Endometrial microvascular endothelial cells (primary cell): ENCODE data around the gene CPXM2. TPM values are rescaled to one million over a fixed set of nuclear protein-coding genes. Genes with fewer than 3 reads are reported as not detected.

Experiments
- in situ Hi-C: cut with HindIII; loops from 2 replicates; pipeline ENCODE4 v1.10.0; 2017; ENCODE audit warnings: low sequenced_read_pairs, low pct_unique_long_range_greater_than_20kb; ENCODE audit errors: inconsistent ontology term
- total RNA-seq: library from RNA; depleted of rRNA; stranded (reverse); fragments of >200 nt; gene quantifications from one replicate; pipeline ENCODE4 v1.2.3, GENCODE V29; 2015; ENCODE audit errors: inconsistent ontology term

CPXM2 gene
- total RNA-seq: not detected

GRCh38 chr10:123891144-123892071, at the start of gene CPXM2:
Gene CPXM2 (minus strand): TSS chr10:123891807. CDS start chr10:123891659, 148 bp downstream.
- in situ Hi-C loops: no loop called here

- in situ Hi-C loops: no loop called here
Measured at GRCh38 chr10:123939591-123939990, 48.0 kb upstream of the CPXM2 start.

GRCh38 chr10:123938890-123939289, 47.3 kb upstream of the CPXM2 start:
- in situ Hi-C loops: no loop called here

GRCh38 chr10:123936426-123936825, 44.8 kb upstream of the CPXM2 start:
- in situ Hi-C loops: no loop called here

GRCh38 chr10:123935680-123936079, 44.1 kb upstream of the CPXM2 start:
- in situ Hi-C loops: no loop called here

- in situ Hi-C loops: no loop called here
Measured at GRCh38 chr10:123934846-123935245, 43.2 kb upstream of the CPXM2 start.

- in situ Hi-C loops: no loop called here
Measured at GRCh38 chr10:123930340-123931001, 38.9 kb upstream of the CPXM2 start.

GRCh38 chr10:123929791-123930190, 38.2 kb upstream of the CPXM2 start:
- in situ Hi-C loops: no loop called here

GRCh38 chr10:123928427-123928826, 36.8 kb upstream of the CPXM2 start:
- in situ Hi-C loops: no loop called here

- in situ Hi-C loops: no loop called here
Measured at GRCh38 chr10:123926401-123927264, 35.0 kb upstream of the CPXM2 start.

GRCh38 chr10:123922126-123922525, 30.5 kb upstream of the CPXM2 start:
- in situ Hi-C loops: no loop called here

GRCh38 chr10:123916775-123917174, 25.2 kb upstream of the CPXM2 start:
- in situ Hi-C loops: no loop called here

GRCh38 chr10:123913688-123914268, 22.2 kb upstream of the CPXM2 start:
- in situ Hi-C loops: no loop called here

GRCh38 chr10:123912871-123913270, 21.3 kb upstream of the CPXM2 start:
- in situ Hi-C loops: no loop called here

GRCh38 chr10:123912466-123912865, 20.9 kb upstream of the CPXM2 start:
- in situ Hi-C loops: no loop called here

GRCh38 chr10:123911866-123912265, 20.3 kb upstream of the CPXM2 start:
- in situ Hi-C loops: no loop called here

GRCh38 chr10:123909866-123910265, 18.3 kb upstream of the CPXM2 start:
- in situ Hi-C loops: no loop called here

- in situ Hi-C loops: no loop called here
Measured at GRCh38 chr10:123909426-123909825, 17.8 kb upstream of the CPXM2 start.

GRCh38 chr10:123908379-123908778, 16.8 kb upstream of the CPXM2 start:
- in situ Hi-C loops: no loop called here
